HEK293T (cell line): ENCODE results near the gene TRPM3.

Source experiments
- CTCF ChIA-PET: fragments of 350-600 bp; formaldehyde crosslinking; extraction: SDS; loops from one replicate; lab custom pipeline; 2021; ENCODE audit warnings: antibody characterized with exemption, inconsistent platforms; lab: Yijun Ruan, JAX
- POLR2A ChIA-PET: fragments of 350-600 bp; formaldehyde crosslinking; extraction: SDS; loops from one replicate; lab custom pipeline; 2020; ENCODE audit warnings: antibody characterized with exemption, inconsistent platforms; lab: Yijun Ruan, JAX
- DNase-seq: peaks from one replicate; pipeline ENCODE4 v3.0.0; 2012; ENCODE audit warnings: mixed read lengths; ENCODE audit errors: extremely low spot score
- ARNT ChIP-seq: fragments of 450-650 bp; IDR thresholded peaks from 2 replicates; pipeline ENCODE4 v1.6.1; 2017; ENCODE audit warnings: mild to moderate bottlenecking
- BHLHE40 ChIP-seq: fragments of 450-650 bp; IDR thresholded peaks from 2 replicates; pipeline ENCODE4 v1.6.1; 2016; ENCODE audit warnings: mild to moderate bottlenecking, moderate library complexity, borderline replicate concordance
- CTBP1 ChIP-seq: fragments of 450-650 bp; IDR thresholded peaks from 2 replicates; pipeline ENCODE4 v1.6.1; 2016; ENCODE audit warnings: borderline replicate concordance
- ELF4 ChIP-seq: fragments of 450-650 bp; IDR thresholded peaks from 2 replicates; pipeline ENCODE4 v1.6.1; 2017; ENCODE audit warnings: antibody characterized with exemption
- FOXA1 ChIP-seq: fragments of 450-650 bp; IDR thresholded peaks from 2 replicates; pipeline ENCODE4 v1.6.1; 2016; ENCODE audit warnings: mild to moderate bottlenecking
- FOXK2 ChIP-seq: fragments of 450-650 bp; IDR thresholded peaks from 2 replicates; pipeline ENCODE4 v1.6.1; 2016; ENCODE audit warnings: mild to moderate bottlenecking
- FOXM1 ChIP-seq: fragments of 450-650 bp; IDR thresholded peaks from 2 replicates; pipeline ENCODE4 v1.6.1; 2017; ENCODE audit warnings: mild to moderate bottlenecking, borderline replicate concordance
- HDGF ChIP-seq: fragments of 450-650 bp; IDR thresholded peaks from 2 replicates; pipeline ENCODE4 v1.6.1; 2017; ENCODE audit warnings: antibody characterized with exemption, borderline replicate concordance
- L3MBTL2 ChIP-seq: fragments of 450-650 bp; conservative IDR thresholded peaks from 2 replicates; pipeline ENCODE4 v1.6.1; 2016; ENCODE audit warnings: mild to moderate bottlenecking
- LEF1 ChIP-seq: fragments of 450-650 bp; IDR thresholded peaks from 2 replicates; pipeline ENCODE4 v1.6.1; 2017; ENCODE audit warnings: mild to moderate bottlenecking, borderline replicate concordance
- NFRKB ChIP-seq: fragments of 450-650 bp; IDR thresholded peaks from 2 replicates; pipeline ENCODE4 v1.6.1; 2016; ENCODE audit warnings: mild to moderate bottlenecking, moderate library complexity
- PKNOX1 ChIP-seq: fragments of 450-650 bp; IDR thresholded peaks from 2 replicates; pipeline ENCODE4 v1.6.1; 2016
- SP1 ChIP-seq: fragments of 450-650 bp; IDR thresholded peaks from 2 replicates; pipeline ENCODE4 v1.6.1; 2017
- SUZ12 ChIP-seq: fragments of 450-650 bp; IDR thresholded peaks from 2 replicates; pipeline ENCODE4 v1.6.1; 2016; ENCODE audit warnings: mild to moderate bottlenecking
- TARDBP ChIP-seq: fragments of 450-650 bp; IDR thresholded peaks from 2 replicates; pipeline ENCODE4 v1.6.1; 2016
- ZNF384 ChIP-seq: fragments of 450-650 bp; IDR thresholded peaks from 2 replicates; pipeline ENCODE4 v1.6.1; 2016

The TRPM3 gene

GRCh38 chr9:70949239-70949638 lies 172.2 kb downstream of the TRPM3 start:
- DNase-seq: no peak
- POLR2A ChIA-PET: no interaction called here
- CTCF ChIA-PET: interaction anchor here (0.6 kb wide), 1 partner anchor 306 kb away, joined by 4 read pairs; no protein-coding TSS in a partner anchor
- TF ChIP-seq FOXM1 (no peak), NFRKB (no peak), CTBP1 (no peak), FOXK2 (no peak), LEF1 (no peak), PKNOX1 (no peak)

- no peak for TF ChIP-seq ELF4
- TF ChIP-seq FOXK2: no peak
- TF ChIP-seq BHLHE40: no peak
- no peak for TF ChIP-seq ARNT
- TF ChIP-seq FOXM1: no peak
- no peak for DNase-seq
- ChIA-PET CTCF (interaction anchor here (0.6 kb wide), 1 partner anchor 306 kb away, joined by 4 read pairs; no protein-coding TSS in a partner anchor), POLR2A (no interaction called here)
Measured at GRCh38 chr9:70948744-70949143, 172.7 kb downstream of the TRPM3 start.

GRCh38 chr9:70947511-70947910 lies 173.9 kb downstream of the TRPM3 start:
- DNase-seq: no peak
- ChIA-PET CTCF (no interaction called here), POLR2A (no interaction called here)
- TF ChIP-seq ARNT: no peak

- TF ChIP-seq ARNT: no peak
- CTCF ChIA-PET: no interaction called here
- POLR2A ChIA-PET: no interaction called here
- DNase-seq: no peak
Measured at GRCh38 chr9:70947086-70947485, 174.3 kb downstream of the TRPM3 start.

GRCh38 chr9:70945301-70945700 lies 176.1 kb downstream of the TRPM3 start:
- CTCF ChIA-PET: no interaction called here
- no peak for TF ChIP-seq FOXM1
- no peak for TF ChIP-seq TARDBP
- no peak for TF ChIP-seq NFRKB
- TF ChIP-seq SUZ12: no peak
- TF ChIP-seq FOXA1: no peak
- TF ChIP-seq LEF1: no peak
- no peak for TF ChIP-seq SP1
- no peak for TF ChIP-seq CTBP1
- TF ChIP-seq L3MBTL2: no peak
- no peak for TF ChIP-seq ARNT
- TF ChIP-seq HDGF: no peak
- TF ChIP-seq FOXK2: no peak
- TF ChIP-seq PKNOX1: no peak
- TF ChIP-seq ZNF384: no peak
- TF ChIP-seq BHLHE40: no peak
- no peak for TF ChIP-seq ELF4
- POLR2A ChIA-PET: no interaction called here
- DNase-seq: no peak

- no peak for TF ChIP-seq BHLHE40
- TF ChIP-seq PKNOX1: no peak
- no peak for TF ChIP-seq ELF4
- no peak for TF ChIP-seq FOXK2
- no peak for TF ChIP-seq FOXA1
- no peak for TF ChIP-seq SUZ12
- DNase-seq: no peak
- CTCF ChIA-PET: no interaction called here
- POLR2A ChIA-PET: no interaction called here
Measured at GRCh38 chr9:70941191-70941590, 180.2 kb downstream of the TRPM3 start.

GRCh38 chr9:70940605-70941004 lies 180.8 kb downstream of the TRPM3 start:
- POLR2A ChIA-PET: no interaction called here
- TF ChIP-seq ZNF384 (no peak), CTBP1 (no peak), ELF4 (no peak), FOXA1 (no peak), HDGF (no peak), L3MBTL2 (no peak), NFRKB (no peak), LEF1 (no peak), SUZ12 (no peak), ARNT (no peak), FOXM1 (no peak), TARDBP (no peak), BHLHE40 (no peak), SP1 (no peak), PKNOX1 (no peak), FOXK2 (no peak)
- CTCF ChIA-PET: no interaction called here
- no peak for DNase-seq
